Keratinocyte (primary cell): ENCODE data around the gene FNDC3A.

Source experiments
- CTCF ChIP-seq, 3 experiments: IDR thresholded peaks in 1 of 3; conservative IDR thresholded peaks in 1 of 3; optimal IDR thresholded peaks in 1 of 3; 2 replicates in 2 of 3; 3 replicates in 1 of 3; pipeline versions ENCODE3 to v1.5.1; 2011; ENCODE audit warnings: low read length in 3 of 3, mild to moderate bottlenecking in 3 of 3, moderate library complexity in 2 of 3, control low read depth in 1 of 3, inconsistent platforms in 1 of 3; ENCODE audit not compliant: insufficient read depth in 2 of 3; ENCODE audit errors: extremely low read depth in 1 of 3
- EZH2 ChIP-seq: IDR thresholded peaks from one replicate; pipeline ENCODE4 v1.6.1; 2012; ENCODE audit warnings: inconsistent platforms, mild to moderate bottlenecking, low read length, moderate library complexity

GRCh38 chr13:48962281-48962680 is 13.4 kb upstream of the FNDC3A start:
- TF ChIP-seq CTCF (optimal IDR thresholded peaks at IDR 0.05 in 1 of 3, IDR thresholded peaks at IDR 0.05 in 1 of 3, conservative IDR thresholded peaks at IDR 0.05 in 1 of 3; ENCODE audit: extremely low read depth in 1 of 3, insufficient read depth in 2 of 3, low read length in 3 of 3) (no peak), EZH2 (no peak)
